AG04450 (cell line): Measurements from ENCODE around the gene ABCE1. TPM values are rescaled to one million over a fixed set of nuclear protein-coding genes. Genes with fewer than 3 reads are reported as not detected.
A peak's percentile ranks its signal among the peaks of the same experiment; 100 is the strongest.

Experiments
- CTCF ChIA-PET: fragments of 300-600, 350-600 bp; formaldehyde crosslinking; extraction: SDS; loops from one replicate; lab custom pipeline; 2022; ENCODE audit warnings: antibody characterized with exemption, inconsistent platforms; lab: Charles Lee
- POLR2A ChIA-PET: fragments of 350-600 bp; formaldehyde crosslinking; extraction: SDS; loops from one replicate; lab custom pipeline; 2021; ENCODE audit warnings: antibody characterized with exemption, inconsistent platforms; lab: Yijun Ruan, JAX
- DNase-seq: peaks from one replicate; pipeline ENCODE4 v3.0.0-alpha.2; 2011; ENCODE audit warnings: low read depth, low spot score
- H3K27ac ChIP-seq: one replicate; pipeline ENCODE4 v1.5.1; 2012; ENCODE audit warnings: low read depth, low read length, control low read depth
- H3K27me3 ChIP-seq: one replicate; pipeline ENCODE4 v1.6.0; 2012; ENCODE audit warnings: low read length; ENCODE audit not compliant: control insufficient read depth, insufficient read depth
- H3K4me3 ChIP-seq: 2 replicates; pipeline ENCODE4 v1.5.1; 2011; ENCODE audit warnings: mild to moderate bottlenecking, low read depth, low read length, control low read depth
- H3K9me3 ChIP-seq: 2 replicates; pipeline ENCODE4 v1.5.1; 2012; ENCODE audit warnings: low read length; ENCODE audit not compliant: control insufficient read depth, insufficient read depth
- polyA plus RNA-seq: library from polyadenylated mRNA; depleted of rRNA; stranded (reverse); fragments of >200 nt; gene quantifications from 2 replicates; pipeline ENCODE4 v1.2.3, GENCODE V29; 2011; rRNA removed
- small RNA-seq: library from RNA; depleted of rRNA; stranded (forward); fragments of <200 nt; gene quantifications from one replicate; pipeline ENCODE3, GENCODE V24; 2012; ENCODE audit warnings: low read depth; ENCODE audit not compliant: insufficient read length
- TF ChIP-seq, protein P1 (sequence below): IDR thresholded peaks from 2 replicates; pipeline ENCODE4 v1.5.1; 2011; ENCODE audit warnings: low read depth, low read length, control low read depth, inconsistent platforms

ABCE1 gene
- polyA plus RNA-seq, 1 experiment: 82.0 TPM

DNA sequence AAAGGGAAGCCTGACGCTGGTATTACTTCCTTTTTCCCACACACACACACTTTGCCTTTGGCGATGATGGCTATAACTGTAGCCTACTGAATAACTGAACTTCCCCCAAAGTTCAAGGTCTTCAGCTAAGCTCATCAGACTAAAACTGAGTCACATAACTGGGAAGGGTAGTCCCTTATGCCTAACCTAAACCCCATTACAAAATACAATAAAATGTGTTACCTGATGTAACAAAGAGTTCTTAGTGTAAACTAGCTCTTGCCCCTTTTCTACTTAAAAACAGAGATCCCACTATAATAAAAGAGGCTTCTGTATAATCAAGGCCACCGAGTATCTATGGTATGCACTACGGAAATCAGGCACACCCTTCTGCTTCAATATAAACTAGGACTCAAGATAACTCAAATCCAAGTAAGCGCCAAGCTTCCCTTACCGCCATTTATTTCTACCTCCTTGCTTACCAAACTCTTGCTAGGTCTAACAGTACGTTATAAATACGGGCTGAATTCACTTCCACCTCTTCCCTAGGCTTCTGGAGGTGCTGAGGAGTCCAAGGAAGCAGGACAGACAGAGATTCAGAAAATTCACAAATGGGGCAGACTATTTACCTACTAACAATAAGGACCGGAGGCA lies 79.9 kb downstream of the ABCE1 start:
- ChIA-PET CTCF (interaction anchor here (1.0 to 4.7 kb wide), 6 partner anchors 23 to 439 kb away, joined by 4 to 21 read pairs (median 4); no protein-coding TSS in a partner anchor), POLR2A (interaction anchor here (0.6 kb wide), 1 partner anchor 37 kb away, joined by 6 read pairs; no protein-coding TSS in a partner anchor)
- no peak overlapping the region for H3K27ac ChIP-seq
- TF ChIP-seq, protein P1, sequence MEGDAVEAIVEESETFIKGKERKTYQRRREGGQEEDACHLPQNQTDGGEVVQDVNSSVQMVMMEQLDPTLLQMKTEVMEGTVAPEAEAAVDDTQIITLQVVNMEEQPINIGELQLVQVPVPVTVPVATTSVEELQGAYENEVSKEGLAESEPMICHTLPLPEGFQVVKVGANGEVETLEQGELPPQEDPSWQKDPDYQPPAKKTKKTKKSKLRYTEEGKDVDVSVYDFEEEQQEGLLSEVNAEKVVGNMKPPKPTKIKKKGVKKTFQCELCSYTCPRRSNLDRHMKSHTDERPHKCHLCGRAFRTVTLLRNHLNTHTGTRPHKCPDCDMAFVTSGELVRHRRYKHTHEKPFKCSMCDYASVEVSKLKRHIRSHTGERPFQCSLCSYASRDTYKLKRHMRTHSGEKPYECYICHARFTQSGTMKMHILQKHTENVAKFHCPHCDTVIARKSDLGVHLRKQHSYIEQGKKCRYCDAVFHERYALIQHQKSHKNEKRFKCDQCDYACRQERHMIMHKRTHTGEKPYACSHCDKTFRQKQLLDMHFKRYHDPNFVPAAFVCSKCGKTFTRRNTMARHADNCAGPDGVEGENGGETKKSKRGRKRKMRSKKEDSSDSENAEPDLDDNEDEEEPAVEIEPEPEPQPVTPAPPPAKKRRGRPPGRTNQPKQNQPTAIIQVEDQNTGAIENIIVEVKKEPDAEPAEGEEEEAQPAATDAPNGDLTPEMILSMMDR: no peak
- H3K4me3 ChIP-seq: peak overlapping the region; percentile 86
- DNase-seq: no peak
- H3K9me3 ChIP-seq: no peaks in the 10 kb centered on the region
- no peaks in the 10 kb centered on the region for H3K27me3 ChIP-seq

DNA sequence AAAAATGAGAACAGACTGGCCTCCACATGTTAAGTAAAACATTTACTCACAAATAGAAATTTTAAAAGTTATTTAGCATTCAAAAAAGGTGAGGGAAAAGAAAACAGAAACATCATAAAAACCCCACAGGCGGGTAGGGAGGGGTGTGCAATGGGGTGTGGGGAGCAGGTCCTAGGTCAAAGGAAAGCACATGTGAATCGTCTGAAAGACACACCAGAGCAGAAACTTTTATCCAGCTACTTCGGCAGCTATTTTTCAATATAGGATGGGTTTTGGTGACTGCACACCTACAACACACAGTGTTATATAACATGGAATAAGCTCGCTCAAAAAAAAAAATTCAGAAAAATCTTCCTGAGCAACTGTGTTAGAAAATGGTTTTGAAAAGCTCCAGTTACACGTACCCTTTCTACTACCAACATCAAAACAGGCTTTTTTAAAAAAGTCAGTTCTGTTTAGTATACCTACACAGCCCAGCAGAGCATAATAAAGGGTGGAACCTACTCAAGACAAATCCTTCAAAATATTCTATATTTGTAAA lies 80.7 kb downstream of the ABCE1 start:
- H3K27ac ChIP-seq: peak overlapping the region; percentile 86
- H3K27me3 ChIP-seq: no peaks in the 10 kb centered on the region
- POLR2A ChIA-PET: no interaction called here
- CTCF ChIA-PET: interaction anchor here (0.7 to 4.7 kb wide), 4 partner anchors 24 to 438 kb away, joined by 3 to 21 read pairs (median 4); no protein-coding TSS in a partner anchor
- DNase-seq: no peak
- H3K9me3 ChIP-seq: no peaks in the 10 kb centered on the region
- TF ChIP-seq, protein P1: no peak
- H3K4me3 ChIP-seq: peak overlapping the region; percentile 86

Small RNAs within 50 kb of the gene (small RNA-seq; reads per million reads assigned to genes)
- gene RF00019: not detected

Other genes with a start within 250 kb of the ABCE1 start
- gene ANAPC10, start 115 bp upstream of the ABCE1 start, polyA plus RNA-seq: 17.2 and 25.0 TPM in 2 replicates
- 19.7 and 27.1 TPM in 2 replicates for gene OTUD4, start 82.3 kb downstream of the ABCE1 start, polyA plus RNA-seq